GM12891 (cell line): ENCODE results near the gene DLD.

Source experiments
- DNase-seq: peaks from one replicate; pipeline ENCODE4 v3.0.0; 2011; ENCODE audit warnings: low spot score; ENCODE audit not compliant: insufficient read length
- FAIRE-seq: peaks from 2 replicates; lab custom pipeline; 2011; peaks lifted over from hg19 to GRCh38; lab: Jason Lieb, UNC
- PAX5 ChIP-seq: IDR thresholded peaks from 2 replicates; pipeline ENCODE4 v1.6.1; 2011; ENCODE audit warnings: low read length, moderate library complexity, mild to moderate bottlenecking; ENCODE audit not compliant: insufficient read depth, severe bottlenecking
- POLR2A ChIP-seq: IDR thresholded peaks from 2 replicates; pipeline ENCODE4 v1.6.1; 2011; ENCODE audit warnings: low read depth, low read length, control low read depth
- POLR2AphosphoS5 ChIP-seq: IDR thresholded peaks from 2 replicates; pipeline ENCODE4 v1.6.1; 2011; ENCODE audit warnings: low read depth, low read length, control low read depth
- POU2F2 ChIP-seq: IDR thresholded peaks from 2 replicates; pipeline ENCODE4 v1.6.1; 2011; ENCODE audit warnings: low read depth, mild to moderate bottlenecking, control low read depth, low read length, moderate library complexity
- SPI1 ChIP-seq: IDR thresholded peaks from 2 replicates; pipeline ENCODE4 v1.6.1; 2011; ENCODE audit warnings: low read depth, low read length, control low read depth
- TAF1 ChIP-seq: IDR thresholded peaks from 2 replicates; pipeline ENCODE4 v1.6.1; 2011; ENCODE audit warnings: low read depth, low read length, control low read depth

The DLD gene

DNA sequence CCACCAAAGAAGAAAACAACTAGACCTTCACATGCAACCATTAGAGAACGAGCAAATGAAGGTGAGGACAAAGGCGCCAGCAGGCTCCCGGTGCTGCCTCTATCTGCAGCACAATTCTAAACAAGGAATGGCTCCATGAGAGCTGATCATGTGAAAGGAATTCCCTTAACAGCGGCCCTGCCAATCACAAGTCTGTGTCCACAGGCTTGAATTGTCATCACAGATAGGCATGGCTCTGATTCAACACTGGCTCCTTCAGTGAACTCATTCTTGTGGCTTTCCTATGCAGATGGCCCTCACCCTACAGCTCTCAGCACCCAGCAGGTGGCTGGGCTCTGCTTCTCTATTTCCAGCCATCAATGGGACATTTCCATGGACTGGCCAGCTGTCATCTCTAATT lies 75.7 kb downstream of the DLD start:
- DNase-seq = no peak
- FAIRE-seq = no peak

DNA sequence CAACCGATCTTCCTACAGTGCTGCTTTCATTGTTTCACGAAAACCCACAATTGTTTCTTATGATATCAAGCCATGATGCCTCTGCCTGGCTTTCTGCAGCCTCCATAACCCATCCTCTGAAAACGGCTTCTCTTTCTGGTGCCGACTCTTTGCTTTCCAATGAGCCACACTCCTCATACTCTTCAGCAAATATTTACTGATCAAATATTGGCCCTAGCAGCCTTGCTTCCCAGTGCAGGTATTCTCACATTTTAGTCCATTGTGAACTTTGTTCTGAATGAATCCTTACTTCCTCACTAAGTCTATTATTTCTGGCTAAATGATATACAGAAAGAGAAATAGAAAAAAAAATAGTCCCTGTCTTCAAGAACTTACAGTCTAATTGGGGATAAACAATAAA lies 76.4 kb downstream of the DLD start:
- DNase-seq (no peak), FAIRE-seq (no peak)
- no peak for TF ChIP-seq POU2F2
- no peak for TF ChIP-seq POLR2AphosphoS5
- no peak for TF ChIP-seq SPI1
- no peak for TF ChIP-seq TAF1
- no peak for TF ChIP-seq POLR2A
- no peak for TF ChIP-seq PAX5

More for the DNA sequence above, 75.7 kb downstream of the DLD start:
- TF ChIP-seq POU2F2 = no peak
- TF ChIP-seq POLR2A = no peak
- TF ChIP-seq PAX5 = no peak
- TF ChIP-seq TAF1 = no peak
- TF ChIP-seq POLR2AphosphoS5 = no peak
- TF ChIP-seq SPI1 = no peak

DNA sequence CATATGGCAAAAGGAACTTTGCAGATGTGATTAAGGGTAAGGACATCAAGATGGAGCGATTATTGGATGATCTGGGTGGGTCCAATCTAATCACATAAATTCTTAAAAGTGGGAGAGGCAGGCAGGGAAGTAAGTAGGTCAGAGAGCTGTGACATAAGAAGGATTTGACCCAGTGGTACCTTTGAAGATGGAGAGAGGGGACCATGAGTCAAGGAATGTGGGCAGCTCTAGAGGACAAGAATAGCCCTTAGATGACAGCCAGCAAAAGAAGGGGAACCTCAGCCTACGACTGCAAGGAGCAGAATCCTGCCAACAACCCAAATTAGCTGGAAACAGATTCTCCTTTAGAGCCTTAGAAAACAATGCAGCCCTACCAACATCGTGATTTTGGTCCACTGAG lies 77.5 kb downstream of the DLD start:
- TF ChIP-seq POLR2AphosphoS5 = no peak
- TF ChIP-seq POU2F2 = no peak
- no peak for TF ChIP-seq POLR2A
- TF ChIP-seq PAX5 = no peak
- TF ChIP-seq TAF1 = no peak
- TF ChIP-seq SPI1 = no peak
- DNase-seq (no peak), FAIRE-seq (no peak)

DNA sequence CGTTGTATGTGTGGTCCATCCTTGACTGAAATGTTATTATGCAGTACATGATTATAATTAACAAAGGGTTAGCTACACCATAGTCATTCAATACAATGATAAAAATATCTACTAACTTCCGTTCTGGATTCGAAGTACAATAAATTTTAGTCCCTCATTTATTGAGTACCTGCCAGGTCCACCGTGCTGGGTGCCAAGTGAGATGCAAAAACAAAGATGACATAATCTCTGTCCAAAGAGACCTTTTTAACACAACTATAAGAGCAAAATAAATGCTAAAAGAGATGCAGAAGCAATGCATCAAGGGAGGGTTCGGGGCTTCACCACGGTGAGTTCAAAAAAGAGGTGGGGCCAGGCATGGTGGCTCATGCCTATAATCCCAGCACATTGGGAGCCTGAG lies 78.9 kb downstream of the DLD start:
- no peak for FAIRE-seq
- DNase-seq = no peak
- TF ChIP-seq POU2F2 (no peak), TAF1 (no peak), POLR2AphosphoS5 (no peak), PAX5 (no peak), POLR2A (no peak), SPI1 (no peak)
